H1 (cell line): Measurements from ENCODE around the gene TTC38. TPM values are rescaled to one million over a fixed set of nuclear protein-coding genes. Genes with fewer than 3 reads are reported as not detected.

Experiments used
- ATF2 ChIP-seq: IDR thresholded peaks from 2 replicates; pipeline ENCODE4 v1.6.1; 2012; ENCODE audit warnings: low read length, inconsistent platforms
- MAX ChIP-seq: IDR thresholded peaks from 2 replicates; pipeline ENCODE4 v1.6.1; 2012; ENCODE audit warnings: inconsistent platforms
- PHF8 ChIP-seq: fragments of 200-600 bp; sonication (generic); conservative IDR thresholded peaks from 2 replicates; pipeline ENCODE4 v1.7.1; 2012; ENCODE audit warnings: low read depth, mild to moderate bottlenecking, inconsistent platforms, low read length, moderate library complexity
- SIX5 ChIP-seq: IDR thresholded peaks from 2 replicates; pipeline ENCODE4 v1.6.1; 2011; ENCODE audit warnings: mild to moderate bottlenecking, low read depth, low read length
- TAF1 ChIP-seq: IDR thresholded peaks from 2 replicates; pipeline ENCODE4 v1.6.1; 2011; ENCODE audit warnings: mild to moderate bottlenecking, low read depth, low read length
- polyA plus RNA-seq, 7 experiments: library from polyadenylated mRNA; depleted of rRNA in 3 of 7; stranded (reverse) in 5 of 7; unstranded in 2 of 7; fragments of >200 nt in 5 of 7; fragments of 200-250 nt in 2 of 7; gene quantifications; 1 replicate in 5 of 7; 2 replicates in 1 of 7; 4 replicates in 1 of 7; pipeline versions ENCODE4 v1.2.1 to v1.2.3, GENCODE V29; 2011 to 2013; ENCODE audit warnings: missing spikeins in 2 of 7, mixed read lengths in 2 of 7
- total RNA-seq: library from RNA; stranded (reverse); fragmentation: NEBNext Ultra II Directional; extraction: Animal tissue kit (Norgen Biotek cat#: 25700); gene quantifications from 2 replicates; pipeline ENCODE4 v1.2.1, GENCODE V29; 2021

TTC38 gene
- total and polyA plus RNA-seq, 2 of the 8 experiments (the other 6 are each of a cell fraction or from before 2014, with no cell fraction given), result 25.3 to 34.8 TPM

- TF ChIP-seq ATF2 (no peak), TAF1 (no peak), MAX (no peak), PHF8 (no peak), SIX5 (no peak)
Measured at GRCh38 chr22:46240907-46241306, 26.9 kb upstream of the TTC38 start (continued).
